HEK293 (cell line): ENCODE data around the gene HOXA4.

Source experiments
- CTCF ChIA-PET: fragments of 350-600 bp; formaldehyde crosslinking; extraction: SDS; loops from one replicate; lab custom pipeline; 2021; ENCODE audit warnings: antibody characterized with exemption; lab: Yijun Ruan, JAX
- POLR2A ChIA-PET: fragments of 300-600 bp; formaldehyde crosslinking; extraction: SDS; loops from one replicate; lab custom pipeline; 2020; ENCODE audit warnings: antibody characterized with exemption, inconsistent platforms; lab: Yijun Ruan, JAX
- H3K27ac ChIP-seq: fragments of 200-500 bp; sonication (Bioruptor generic); 2 replicates; pipeline ENCODE4 v1.5.1; 2014; ENCODE audit warnings: low read depth, low read length, control low read depth, inconsistent platforms; ENCODE audit errors: extremely low read depth
- H3K36me3 ChIP-seq, 2 experiments: fragments of 200-500 bp in 1 of 2; sonication (Bioruptor generic) in 1 of 2; 1 replicate in 1 of 2; 2 replicates in 1 of 2; pipeline ENCODE4 v1.5.1; 2014 to 2017; ENCODE audit warnings: inconsistent platforms in 2 of 2, low read length in 2 of 2; ENCODE audit not compliant: control insufficient read depth in 2 of 2, insufficient read depth in 1 of 2
- H3K4me1 ChIP-seq: fragments of 200-500 bp; sonication (Bioruptor generic); 2 replicates; pipeline ENCODE4 v1.5.1; 2014; ENCODE audit warnings: mild to moderate bottlenecking, low read length, inconsistent platforms; ENCODE audit not compliant: control insufficient read depth, insufficient read depth
- H3K4me3 ChIP-seq: 2 replicates; pipeline ENCODE4 v1.5.1; 2011; ENCODE audit warnings: low read depth, mild to moderate bottlenecking, control low read depth, low read length, moderate library complexity
- H3K9me3 ChIP-seq: fragments of 200-500 bp; sonication (Bioruptor generic); 2 replicates; pipeline ENCODE4 v1.5.1; 2014; ENCODE audit warnings: low read depth, low read length, inconsistent platforms; ENCODE audit not compliant: control insufficient read depth, insufficient read depth
- SP2 ChIP-seq: fragments of 450-650 bp; formaldehyde crosslinking; IDR thresholded peaks from 2 replicates; pipeline ENCODE4 v1.5.1; 2016; ENCODE audit warnings: missing biosample characterization, missing genetic modification characterization
- SP3 ChIP-seq: fragments of 450-650 bp; formaldehyde crosslinking; IDR thresholded peaks from 2 replicates; pipeline ENCODE4 v1.5.1; 2016; ENCODE audit warnings: missing biosample characterization, missing genetic modification characterization
- TRIM28 ChIP-seq: IDR thresholded peaks from 2 replicates; pipeline ENCODE4 v1.6.1; 2011; ENCODE audit warnings: low read length, control low read depth, borderline replicate concordance
- ZNF157 ChIP-seq: fragments of 450-650 bp; formaldehyde crosslinking; IDR thresholded peaks from 2 replicates; pipeline ENCODE4 v1.5.1; 2016; ENCODE audit warnings: missing biosample characterization, missing genetic modification characterization
- ZNF571 ChIP-seq: fragments of 450-650 bp; formaldehyde crosslinking; IDR thresholded peaks from 2 replicates; pipeline ENCODE4 v1.5.0; 2017; ENCODE audit warnings: missing biosample characterization, missing genetic modification characterization
- TF ChIP-seq, protein P1 (sequence below): fragments of 450-650 bp; formaldehyde crosslinking; IDR thresholded peaks from 2 replicates; pipeline ENCODE4 v1.5.1; 2016; ENCODE audit warnings: missing biosample characterization, missing genetic modification characterization
- TF ChIP-seq, protein P2 (sequence below): fragments of 450-650 bp; formaldehyde crosslinking; conservative IDR thresholded peaks from 2 replicates; pipeline ENCODE4 v1.5.1; 2016; ENCODE audit warnings: low read depth, missing biosample characterization, missing genetic modification characterization
- TF ChIP-seq, protein P3 (sequence below): sonication (generic); formaldehyde crosslinking; IDR thresholded peaks from 2 replicates; pipeline ENCODE4 v1.8.1; 2022; ENCODE audit warnings: mild to moderate bottlenecking, moderate library complexity, missing genetic modification reagents
- TF ChIP-seq, protein P4 (sequence below): fragments of 450-650 bp; formaldehyde crosslinking; IDR thresholded peaks from 2 replicates; pipeline ENCODE4 v1.5.1; 2017; ENCODE audit warnings: missing biosample characterization, missing genetic modification characterization
- TF ChIP-seq, protein P5 (sequence below): fragments of 450-650 bp; formaldehyde crosslinking; IDR thresholded peaks from 2 replicates; pipeline ENCODE4 v1.5.1; 2017; ENCODE audit warnings: missing biosample characterization, mild to moderate bottlenecking, missing genetic modification characterization, moderate library complexity
- TF ChIP-seq, protein P6 (sequence below): fragments of 450-650 bp; formaldehyde crosslinking; IDR thresholded peaks from 2 replicates; pipeline ENCODE4 v1.5.1; 2016; ENCODE audit warnings: missing biosample characterization, missing genetic modification characterization

Gene HOXA4

DNA sequence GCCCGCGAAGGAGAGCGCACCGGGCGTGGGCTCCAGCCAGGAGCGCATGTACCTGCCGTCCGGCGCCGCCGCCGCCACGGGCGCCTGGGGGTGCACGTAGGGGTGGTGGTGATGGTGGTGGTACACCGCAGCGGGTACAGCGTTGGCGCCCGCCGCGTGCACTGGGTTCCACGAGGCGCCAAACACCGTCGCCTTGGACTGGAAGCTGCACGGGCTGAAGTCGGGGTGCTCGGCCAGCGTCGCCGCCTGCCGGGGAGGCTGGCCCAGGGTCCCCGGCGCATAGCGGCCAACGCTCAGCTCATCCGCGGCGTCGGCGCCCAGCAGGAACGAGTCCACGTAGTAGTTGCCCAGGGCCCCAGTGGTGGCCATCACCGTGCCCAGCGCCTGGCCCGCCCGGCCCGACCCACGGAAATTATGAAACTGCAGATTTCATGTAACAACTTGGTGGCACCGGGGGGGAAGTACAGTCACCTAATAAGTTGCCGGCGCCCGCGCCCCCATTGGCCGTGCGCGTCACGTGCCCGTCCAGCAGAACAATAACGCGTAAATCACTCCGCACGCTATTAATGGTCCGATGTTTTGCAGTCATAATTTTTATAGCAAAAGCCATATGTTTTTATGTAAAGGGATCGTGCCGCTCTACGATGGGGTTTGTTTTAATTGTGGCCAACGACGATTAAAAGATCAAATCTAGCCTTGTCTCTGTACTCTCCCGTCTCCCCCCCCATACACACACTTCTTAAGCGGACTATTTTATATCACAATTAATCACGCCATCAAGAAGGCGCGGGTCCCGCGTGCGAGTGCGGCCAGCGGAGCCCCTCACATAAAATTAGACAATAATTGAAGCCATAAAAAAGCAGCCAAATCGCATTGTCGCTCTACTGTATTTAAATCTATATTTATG lies 34.8 kb upstream of the HOXA4 start, which contains the start of gene HOXA9 (continued):
- no peak for TF ChIP-seq ZNF571
- no peak for TF ChIP-seq TRIM28
- TF ChIP-seq, protein P1, sequence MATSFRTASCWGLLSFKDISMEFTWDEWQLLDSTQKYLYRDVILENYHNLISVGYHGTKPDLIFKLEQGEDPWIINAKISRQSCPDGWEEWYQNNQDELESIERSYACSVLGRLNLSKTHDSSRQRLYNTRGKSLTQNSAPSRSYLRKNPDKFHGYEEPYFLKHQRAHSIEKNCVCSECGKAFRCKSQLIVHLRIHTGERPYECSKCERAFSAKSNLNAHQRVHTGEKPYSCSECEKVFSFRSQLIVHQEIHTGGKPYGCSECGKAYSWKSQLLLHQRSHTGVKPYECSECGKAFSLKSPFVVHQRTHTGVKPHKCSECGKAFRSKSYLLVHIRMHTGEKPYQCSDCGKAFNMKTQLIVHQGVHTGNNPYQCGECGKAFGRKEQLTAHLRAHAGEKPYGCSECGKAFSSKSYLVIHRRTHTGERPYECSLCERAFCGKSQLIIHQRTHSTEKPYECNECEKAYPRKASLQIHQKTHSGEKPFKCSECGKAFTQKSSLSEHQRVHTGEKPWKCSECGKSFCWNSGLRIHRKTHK (tag by site-specific recombination), result no peak
- no peak for TF ChIP-seq ZNF157 (tag by site-specific recombination)
- TF ChIP-seq, protein P2, sequence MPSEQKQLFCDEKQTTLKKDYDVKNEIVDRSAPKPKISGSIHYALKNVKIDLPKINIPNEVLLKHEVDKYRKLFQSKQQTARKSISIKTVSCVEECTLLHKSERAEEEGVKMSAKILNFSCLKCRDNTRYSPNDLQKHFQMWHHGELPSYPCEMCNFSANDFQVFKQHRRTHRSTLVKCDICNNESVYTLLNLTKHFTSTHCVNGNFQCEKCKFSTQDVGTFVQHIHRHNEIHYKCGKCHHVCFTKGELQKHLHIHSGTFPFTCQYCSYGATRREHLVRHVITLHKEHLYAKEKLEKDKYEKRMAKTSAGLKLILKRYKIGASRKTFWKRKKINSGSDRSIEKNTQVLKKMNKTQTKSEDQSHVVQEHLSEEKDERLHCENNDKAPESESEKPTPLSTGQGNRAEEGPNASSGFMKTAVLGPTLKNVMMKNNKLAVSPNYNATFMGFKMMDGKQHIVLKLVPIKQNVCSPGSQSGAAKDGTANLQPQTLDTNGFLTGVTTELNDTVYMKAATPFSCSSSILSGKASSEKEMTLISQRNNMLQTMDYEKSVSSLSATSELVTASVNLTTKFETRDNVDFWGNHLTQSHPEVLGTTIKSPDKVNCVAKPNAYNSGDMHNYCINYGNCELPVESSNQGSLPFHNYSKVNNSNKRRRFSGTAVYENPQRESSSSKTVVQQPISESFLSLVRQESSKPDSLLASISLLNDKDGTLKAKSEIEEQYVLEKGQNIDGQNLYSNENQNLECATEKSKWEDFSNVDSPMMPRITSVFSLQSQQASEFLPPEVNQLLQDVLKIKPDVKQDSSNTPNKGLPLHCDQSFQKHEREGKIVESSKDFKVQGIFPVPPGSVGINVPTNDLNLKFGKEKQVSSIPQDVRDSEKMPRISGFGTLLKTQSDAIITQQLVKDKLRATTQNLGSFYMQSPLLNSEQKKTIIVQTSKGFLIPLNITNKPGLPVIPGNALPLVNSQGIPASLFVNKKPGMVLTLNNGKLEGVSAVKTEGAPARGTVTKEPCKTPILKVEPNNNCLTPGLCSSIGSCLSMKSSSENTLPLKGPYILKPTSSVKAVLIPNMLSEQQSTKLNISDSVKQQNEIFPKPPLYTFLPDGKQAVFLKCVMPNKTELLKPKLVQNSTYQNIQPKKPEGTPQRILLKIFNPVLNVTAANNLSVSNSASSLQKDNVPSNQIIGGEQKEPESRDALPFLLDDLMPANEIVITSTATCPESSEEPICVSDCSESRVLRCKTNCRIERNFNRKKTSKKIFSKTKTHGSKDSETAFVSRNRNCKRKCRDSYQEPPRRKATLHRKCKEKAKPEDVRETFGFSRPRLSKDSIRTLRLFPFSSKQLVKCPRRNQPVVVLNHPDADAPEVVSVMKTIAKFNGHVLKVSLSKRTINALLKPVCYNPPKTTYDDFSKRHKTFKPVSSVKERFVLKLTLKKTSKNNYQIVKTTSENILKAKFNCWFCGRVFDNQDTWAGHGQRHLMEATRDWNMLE (tag by site-specific recombination), result peak; percentile 42; the same call in 1 of the 2 replicates
- TF ChIP-seq, protein P3, sequence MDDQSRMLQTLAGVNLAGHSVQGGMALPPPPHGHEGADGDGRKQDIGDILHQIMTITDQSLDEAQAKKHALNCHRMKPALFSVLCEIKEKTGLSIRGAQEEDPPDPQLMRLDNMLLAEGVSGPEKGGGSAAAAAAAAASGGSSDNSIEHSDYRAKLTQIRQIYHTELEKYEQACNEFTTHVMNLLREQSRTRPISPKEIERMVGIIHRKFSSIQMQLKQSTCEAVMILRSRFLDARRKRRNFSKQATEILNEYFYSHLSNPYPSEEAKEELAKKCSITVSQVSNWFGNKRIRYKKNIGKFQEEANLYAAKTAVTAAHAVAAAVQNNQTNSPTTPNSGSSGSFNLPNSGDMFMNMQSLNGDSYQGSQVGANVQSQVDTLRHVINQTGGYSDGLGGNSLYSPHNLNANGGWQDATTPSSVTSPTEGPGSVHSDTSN, result no peak
- TF ChIP-seq SP2, result peak; percentile 59
- TF ChIP-seq, protein P4, sequence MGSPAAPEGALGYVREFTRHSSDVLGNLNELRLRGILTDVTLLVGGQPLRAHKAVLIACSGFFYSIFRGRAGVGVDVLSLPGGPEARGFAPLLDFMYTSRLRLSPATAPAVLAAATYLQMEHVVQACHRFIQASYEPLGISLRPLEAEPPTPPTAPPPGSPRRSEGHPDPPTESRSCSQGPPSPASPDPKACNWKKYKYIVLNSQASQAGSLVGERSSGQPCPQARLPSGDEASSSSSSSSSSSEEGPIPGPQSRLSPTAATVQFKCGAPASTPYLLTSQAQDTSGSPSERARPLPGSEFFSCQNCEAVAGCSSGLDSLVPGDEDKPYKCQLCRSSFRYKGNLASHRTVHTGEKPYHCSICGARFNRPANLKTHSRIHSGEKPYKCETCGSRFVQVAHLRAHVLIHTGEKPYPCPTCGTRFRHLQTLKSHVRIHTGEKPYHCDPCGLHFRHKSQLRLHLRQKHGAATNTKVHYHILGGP, result peak; percentile 35; the same call in 1 of the 2 replicates
- TF ChIP-seq, protein P5, sequence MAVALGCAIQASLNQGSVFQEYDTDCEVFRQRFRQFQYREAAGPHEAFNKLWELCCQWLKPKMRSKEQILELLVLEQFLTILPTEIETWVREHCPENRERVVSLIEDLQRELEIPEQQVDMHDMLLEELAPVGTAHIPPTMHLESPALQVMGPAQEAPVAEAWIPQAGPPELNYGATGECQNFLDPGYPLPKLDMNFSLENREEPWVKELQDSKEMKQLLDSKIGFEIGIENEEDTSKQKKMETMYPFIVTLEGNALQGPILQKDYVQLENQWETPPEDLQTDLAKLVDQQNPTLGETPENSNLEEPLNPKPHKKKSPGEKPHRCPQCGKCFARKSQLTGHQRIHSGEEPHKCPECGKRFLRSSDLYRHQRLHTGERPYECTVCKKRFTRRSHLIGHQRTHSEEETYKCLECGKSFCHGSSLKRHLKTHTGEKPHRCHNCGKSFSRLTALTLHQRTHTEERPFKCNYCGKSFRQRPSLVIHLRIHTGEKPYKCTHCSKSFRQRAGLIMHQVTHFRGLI (tag by site-specific recombination), result peak; percentile 83

DNA sequence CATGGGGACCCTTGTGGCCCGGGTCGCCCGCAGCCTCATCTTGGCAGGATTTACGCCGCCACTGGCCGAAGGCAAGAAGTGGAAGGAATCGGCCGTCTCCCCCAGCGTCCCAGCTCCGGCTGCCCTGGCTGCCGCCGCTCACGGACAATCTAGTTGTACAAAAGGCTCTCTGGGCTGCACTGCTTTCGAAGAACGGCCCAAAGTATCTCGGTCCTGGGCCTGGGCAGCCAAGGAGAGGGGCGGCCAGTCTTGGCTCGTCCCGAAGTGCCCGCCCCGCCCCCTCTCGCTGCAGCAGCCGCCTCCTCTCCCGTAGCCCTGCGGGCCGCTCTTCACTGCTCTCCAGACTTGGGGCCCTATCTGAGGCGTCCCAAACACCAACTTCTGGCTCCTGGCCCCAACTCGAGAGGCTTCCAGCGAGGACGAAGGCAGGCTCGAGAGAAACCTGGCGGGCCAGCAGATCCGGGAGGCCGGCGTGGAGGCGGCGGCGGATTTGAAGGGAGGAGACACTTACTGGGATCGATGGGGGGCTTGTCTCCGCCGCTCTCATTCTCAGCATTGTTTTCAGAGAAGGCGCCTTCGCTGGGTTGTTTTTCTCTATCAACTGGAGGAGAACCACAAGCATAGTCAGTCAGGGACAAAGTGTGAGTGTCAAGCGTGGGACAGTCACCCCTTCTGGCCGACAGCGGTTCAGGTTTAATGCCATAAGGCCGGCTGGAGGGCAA lies 34.0 kb upstream of the HOXA4 start:
- ChIA-PET POLR2A (interaction anchor here (1.3 to 4.1 kb wide), 5 partner anchors 9 to 17 kb away, joined by 3 to 42 read pairs (median 11); partner anchors contain the start of genes HOXA10, HOXA3 and HOXA6), CTCF (interaction anchor here (0.6 to 1.0 kb wide), 2 partner anchors 14 to 21 kb away, joined by 3 read pairs; no protein-coding TSS in a partner anchor)
- peak overlapping the region; percentile 76 for H3K4me3 ChIP-seq
- H3K4me1 ChIP-seq, result peaks cover 11% of the 10 kb centered on the region
- peaks cover 18 to 41% of the 10 kb centered on the region in 2 experiments for H3K36me3 ChIP-seq
- H3K9me3 ChIP-seq, result no peaks in the 10 kb centered on the region
- peak overlapping the region; percentile 100 for H3K27ac ChIP-seq
- TF ChIP-seq, protein P6, sequence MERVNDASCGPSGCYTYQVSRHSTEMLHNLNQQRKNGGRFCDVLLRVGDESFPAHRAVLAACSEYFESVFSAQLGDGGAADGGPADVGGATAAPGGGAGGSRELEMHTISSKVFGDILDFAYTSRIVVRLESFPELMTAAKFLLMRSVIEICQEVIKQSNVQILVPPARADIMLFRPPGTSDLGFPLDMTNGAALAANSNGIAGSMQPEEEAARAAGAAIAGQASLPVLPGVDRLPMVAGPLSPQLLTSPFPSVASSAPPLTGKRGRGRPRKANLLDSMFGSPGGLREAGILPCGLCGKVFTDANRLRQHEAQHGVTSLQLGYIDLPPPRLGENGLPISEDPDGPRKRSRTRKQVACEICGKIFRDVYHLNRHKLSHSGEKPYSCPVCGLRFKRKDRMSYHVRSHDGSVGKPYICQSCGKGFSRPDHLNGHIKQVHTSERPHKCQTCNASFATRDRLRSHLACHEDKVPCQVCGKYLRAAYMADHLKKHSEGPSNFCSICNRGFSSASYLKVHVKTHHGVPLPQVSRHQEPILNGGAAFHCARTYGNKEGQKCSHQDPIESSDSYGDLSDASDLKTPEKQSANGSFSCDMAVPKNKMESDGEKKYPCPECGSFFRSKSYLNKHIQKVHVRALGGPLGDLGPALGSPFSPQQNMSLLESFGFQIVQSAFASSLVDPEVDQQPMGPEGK, result 0 out of 2 replicates have a peak, but pooled peaks have one; percentile 8
- TF ChIP-seq, protein P4, result 0 out of 2 replicates have a peak, but pooled peaks have one; percentile 10
- TF ChIP-seq SP3 (tag by site-specific recombination), result peak; percentile 35
